Esophagus (tissue), 2 donors: Measurements from ENCODE around the gene POR. TPM values are rescaled to one million over a fixed set of nuclear protein-coding genes. Genes with fewer than 3 reads are reported as not detected.
"Not testable (repeated sequence)": the region's sequence is repeated elsewhere in the genome, so short reads cannot be mapped to it uniquely, and the experiment has no call there.

Source experiments
- H3K27ac ChIP-seq, 2 donors: one replicate each; pipeline ENCODE4 v1.5.1; 2013; ENCODE audit warnings: low read depth in 2 of 2, mild to moderate bottlenecking in 2 of 2, inconsistent platforms in 1 of 2, low read length in 1 of 2, moderate library complexity in 1 of 2
- H3K27me3 ChIP-seq, 2 donors: one replicate each; pipeline ENCODE4 v1.6.1; 2013; ENCODE audit warnings: low read length in 2 of 2, control low read depth in 1 of 2, mild to moderate bottlenecking in 1 of 2; ENCODE audit not compliant: insufficient read depth in 2 of 2, control insufficient read depth in 1 of 2
- H3K36me3 ChIP-seq, 2 donors: one replicate each; pipeline ENCODE4 v1.6.1; 2013; ENCODE audit warnings: low read length in 1 of 2; ENCODE audit not compliant: control insufficient read depth in 2 of 2, insufficient read depth in 2 of 2
- H3K4me1 ChIP-seq, 2 donors: one replicate each; pipeline ENCODE4 v1.6.1; 2013; ENCODE audit warnings: low read length in 1 of 2; ENCODE audit not compliant: control insufficient read depth in 2 of 2, insufficient read depth in 2 of 2
- H3K4me3 ChIP-seq, 2 donors: one replicate each; pipeline ENCODE4 v1.5.1; 2013; ENCODE audit warnings: low read length in 2 of 2, mild to moderate bottlenecking in 2 of 2, low read depth in 1 of 2, moderate library complexity in 1 of 2
- H3K9me3 ChIP-seq, 2 donors: one replicate each; pipeline ENCODE4 v1.6.1; 2013; ENCODE audit warnings: mild to moderate bottlenecking in 2 of 2, low read depth in 1 of 2, low read length in 1 of 2, moderate library complexity in 1 of 2; ENCODE audit not compliant: control insufficient read depth in 2 of 2, insufficient read depth in 1 of 2
- WGBS, 2 donors: extraction: QIAGEN DNeasy Blood & Tissue Kit; methylation state at CpG; one replicate each; pipeline ENCODE4 v1.1.7; 2013; 5-methylcytosine and 5-hydroxymethylcytosine counted together
- polyA plus RNA-seq, 2 donors: library from polyadenylated mRNA; stranded (reverse); fragments of 200-250 nt; gene quantifications; one replicate each; pipeline ENCODE4 v1.2.3, GENCODE V29; 2013
- donor health status: healthy with polysubstance abuse.
- donor health status: Bipolar disorder and iron deficiency.

The POR gene
- polyA plus RNA-seq, 2 donors = 94.5 to 102 TPM

- H3K27ac ChIP-seq, H3K36me3 ChIP-seq, H3K4me3 ChIP-seq, H3K27me3 ChIP-seq, H3K4me1 ChIP-seq, H3K9me3 ChIP-seq: not testable (repeated sequence)
- 92 to 94% methylated on average over 7 of the region's 7 CpGs for WGBS, 2 donors
Observed at GRCh38 chr7:76029682-76030081, 114.7 kb downstream of the POR start.

GRCh38 chr7:76031964-76032363, 117.0 kb downstream of the POR start:
- WGBS, 2 donors = 91% methylated on average over 1 of the region's 1 CpG
- Histone ChIP-seq H3K36me3 (peaks cover 0 to 4% of the 10 kb centered on the region in 2 donors), H3K27me3 (no peaks in the 10 kb centered on the region), H3K27ac (no peak overlapping the region), H3K9me3 (no peaks in the 10 kb centered on the region), H3K4me1 (no peaks in the 10 kb centered on the region), H3K4me3 (no peak overlapping the region)

Other genes with a start within 250 kb of the POR start
- 1 to 10 TPM; 1.8 to 2.2 TPM for gene HIP1, start 176.2 kb upstream of the POR start, polyA plus RNA-seq
- gene CCL26, start 142.9 kb upstream of the POR start, polyA plus RNA-seq = under 1 TPM; 0.71 to 0.73 TPM
- gene CCL24, start 101.3 kb upstream of the POR start, polyA plus RNA-seq = under 1 TPM in 1 of 2 donors, not detected in 1; 0.68 TPM
- gene RHBDD2, start 36.1 kb upstream of the POR start, polyA plus RNA-seq = 10 to 100 TPM; 32.9 to 36.0 TPM
- 10 to 100 TPM; 43.8 to 51.0 TPM for gene TMEM120A, start 79.4 kb downstream of the POR start, polyA plus RNA-seq
- 10 to 100 TPM; 38.5 to 60.5 TPM for gene STYXL1, start 132.8 kb downstream of the POR start, polyA plus RNA-seq
- 100 to 1,000 TPM in 1 of 2 donors, 10 to 100 TPM in 1; 39.3 to 144 TPM for gene MDH2, start 133.0 kb downstream of the POR start, polyA plus RNA-seq